HL-60 (cell line): Measurements from ENCODE around the gene SERINC1.

Source experiments
- DNase-seq, 2 experiments: peaks; one replicate each; pipeline ENCODE4 v3.0.0-alpha.2; 2010 to 2020; ENCODE audit warnings: low read depth in 1 of 2, low spot score in 1 of 2
- H3K27ac ChIP-seq: fragments of 250-450 bp; sonication (Bioruptor Pico); replicated peaks from 2 replicates; pipeline ENCODE4 v1.5.1; 2020; ENCODE audit warnings: mild to moderate bottlenecking, moderate library complexity
- H3K27me3 ChIP-seq: fragments of 250-450 bp; sonication (Bioruptor Pico); 2 replicates; pipeline ENCODE4 v1.5.1; 2021; ENCODE audit warnings: mild to moderate bottlenecking, moderate library complexity; ENCODE audit not compliant: insufficient read depth, poor library complexity, severe bottlenecking
- H3K4me3 ChIP-seq: replicated peaks from 2 replicates; pipeline ENCODE4 v1.5.1; 2011; ENCODE audit warnings: mild to moderate bottlenecking, control low read depth, low read length; ENCODE audit not compliant: insufficient read depth
- CTCF ChIP-seq: IDR thresholded peaks from one replicate; pipeline ENCODE4 v1.5.1; 2011; ENCODE audit warnings: low read length, control low read depth, inconsistent platforms; ENCODE audit not compliant: insufficient read depth
- GABPA ChIP-seq: IDR thresholded peaks from 2 replicates; pipeline ENCODE4 v1.6.1; 2012; ENCODE audit warnings: low read depth
- POLR2AphosphoS5 ChIP-seq: IDR thresholded peaks from 2 replicates; pipeline ENCODE4 v1.6.1; 2012; ENCODE audit warnings: low read depth
- REST ChIP-seq: IDR thresholded peaks from 2 replicates; pipeline ENCODE4 v1.6.1; 2012; ENCODE audit warnings: low read depth; ENCODE audit not compliant: insufficient replicate concordance
- SPI1 ChIP-seq: IDR thresholded peaks from 2 replicates; pipeline ENCODE4 v1.6.1; 2012; ENCODE audit warnings: low read depth, mild to moderate bottlenecking, borderline replicate concordance

SERINC1 gene

GRCh38 chr6:122394016-122394415 lies 77.6 kb downstream of the SERINC1 start:
- Histone ChIP-seq H3K4me3 (no peak overlapping the region), H3K27me3 (no peaks in the 10 kb centered on the region)
- TF ChIP-seq GABPA (no peak), SPI1 (no peak), REST (no peak), CTCF (no peak), POLR2AphosphoS5 (no peak)

GRCh38 chr6:122393351-122393896 lies 78.2 kb downstream of the SERINC1 start:
- H3K27ac ChIP-seq: no peak overlapping the region
- TF ChIP-seq CTCF (no peak), GABPA (no peak), REST (no peak), POLR2AphosphoS5 (no peak), SPI1 (no peak)
- H3K4me3 ChIP-seq: no peak overlapping the region
- DNase-seq: no peak
- no peaks in the 10 kb centered on the region for H3K27me3 ChIP-seq

More at GRCh38 chr6:122394016-122394415, 77.6 kb downstream of the SERINC1 start:
- no peak overlapping the region for H3K27ac ChIP-seq
- no peak for DNase-seq
